CD4-positive, alpha-beta T cell treated with Interleukin-21 for 1 hour (primary cell): ENCODE measurements around the gene TSC2.
"Not testable (repeated sequence)": the region's sequence is repeated elsewhere in the genome, so short reads cannot be mapped to it uniquely, and the experiment has no call there.

ENCODE experiments used
- DNase-seq: peaks from one replicate; pipeline ENCODE4 v3.0.0-alpha.2; 2020

The TSC2 gene

DNA sequence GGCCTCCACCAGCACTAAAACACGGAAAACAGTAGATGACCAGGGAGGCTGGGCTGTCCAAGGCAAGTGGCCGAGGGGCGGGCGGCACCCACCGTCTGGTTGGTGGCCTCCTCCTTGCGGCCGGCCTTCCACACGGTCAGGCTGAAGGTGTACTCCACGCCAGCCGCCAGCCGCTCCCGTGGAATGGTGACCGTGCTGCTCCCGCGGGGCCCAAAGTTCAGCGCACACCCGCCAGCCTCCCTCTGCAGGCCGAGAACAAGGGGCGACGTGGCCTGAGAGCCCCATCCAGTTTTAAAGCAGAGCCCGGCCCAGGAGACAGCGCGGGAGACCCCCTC lies 60.0 kb downstream of the TSC2 start:
- DNase-seq: not testable (repeated sequence)

DNA sequence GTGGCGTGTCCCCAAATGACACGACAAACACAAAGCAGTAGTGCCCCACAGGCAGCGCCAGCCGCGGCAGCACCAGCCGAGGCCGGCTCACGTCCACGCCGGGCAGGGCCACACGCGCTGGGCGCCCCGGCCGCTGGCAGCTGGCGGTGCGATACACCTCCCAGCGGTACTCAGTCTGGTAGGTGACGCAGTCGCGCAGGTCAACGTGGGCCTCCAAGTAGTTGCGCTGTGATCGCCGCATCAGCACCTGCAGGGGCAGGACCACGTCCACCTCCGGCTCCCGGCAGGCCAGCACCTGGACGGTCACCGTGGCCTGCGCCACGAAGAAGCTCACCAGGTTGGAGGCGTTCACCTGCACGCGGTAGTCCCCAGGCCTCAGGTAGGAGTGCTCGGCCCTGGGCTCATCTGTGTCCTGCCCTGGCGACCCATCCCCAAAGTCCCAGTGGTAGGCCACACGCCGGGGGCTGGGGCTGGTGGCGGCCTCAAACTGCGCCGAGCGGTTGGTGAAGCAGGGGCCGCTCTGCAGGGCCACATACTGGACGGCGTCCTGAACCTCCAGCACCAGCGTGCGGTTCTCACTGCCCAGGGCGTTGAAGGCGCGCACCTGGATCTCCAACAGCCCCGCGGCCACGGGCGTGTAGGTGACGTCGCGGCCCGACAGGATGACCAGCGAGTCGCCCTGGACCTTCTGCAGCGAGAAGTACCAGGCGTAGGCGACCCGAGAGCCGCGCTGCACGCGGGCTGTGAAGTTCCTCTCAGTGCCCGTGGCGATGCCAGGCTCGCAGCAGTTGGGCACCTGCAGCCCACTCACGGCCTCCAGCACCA lies 60.9 kb downstream of the TSC2 start:
- not testable (repeated sequence) for DNase-seq

DNA sequence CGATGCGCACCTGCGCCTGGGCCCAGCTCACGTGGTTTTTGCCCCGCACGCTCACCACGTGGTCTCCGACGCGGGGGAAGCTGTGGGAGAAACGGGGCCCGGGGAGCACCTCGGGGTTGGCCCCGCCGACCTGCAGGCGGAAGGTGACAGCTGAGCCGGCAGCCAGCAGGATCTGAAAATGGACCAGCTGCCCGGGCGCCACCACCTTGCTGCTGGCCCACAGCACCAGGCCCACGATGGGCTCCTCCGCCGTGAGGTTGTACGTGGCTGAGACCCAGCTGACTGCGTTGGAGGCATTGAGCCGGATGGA lies 61.4 kb downstream of the TSC2 start:
- not testable (repeated sequence) for DNase-seq

DNA sequence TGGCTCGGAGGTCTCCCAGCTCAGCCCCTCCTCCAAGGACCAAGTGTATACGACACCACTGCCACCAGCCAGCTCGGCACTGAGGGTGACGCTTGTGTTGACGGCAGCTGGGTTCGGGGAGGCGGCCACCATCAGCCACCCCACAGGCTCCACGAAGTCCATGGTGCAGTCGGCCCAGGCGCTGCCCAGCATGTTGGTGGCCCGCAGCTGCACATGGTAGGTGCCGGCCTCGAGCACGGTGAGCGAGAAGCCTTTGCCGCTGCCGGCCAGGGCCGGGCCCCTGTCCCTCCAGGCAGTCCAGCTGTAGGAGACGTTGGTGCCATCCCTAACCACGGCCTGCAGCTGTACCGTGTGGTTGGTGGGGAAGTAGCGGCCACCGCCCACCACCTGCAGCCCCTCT lies 62.1 kb downstream of the TSC2 start:
- not testable (repeated sequence) for DNase-seq

DNA sequence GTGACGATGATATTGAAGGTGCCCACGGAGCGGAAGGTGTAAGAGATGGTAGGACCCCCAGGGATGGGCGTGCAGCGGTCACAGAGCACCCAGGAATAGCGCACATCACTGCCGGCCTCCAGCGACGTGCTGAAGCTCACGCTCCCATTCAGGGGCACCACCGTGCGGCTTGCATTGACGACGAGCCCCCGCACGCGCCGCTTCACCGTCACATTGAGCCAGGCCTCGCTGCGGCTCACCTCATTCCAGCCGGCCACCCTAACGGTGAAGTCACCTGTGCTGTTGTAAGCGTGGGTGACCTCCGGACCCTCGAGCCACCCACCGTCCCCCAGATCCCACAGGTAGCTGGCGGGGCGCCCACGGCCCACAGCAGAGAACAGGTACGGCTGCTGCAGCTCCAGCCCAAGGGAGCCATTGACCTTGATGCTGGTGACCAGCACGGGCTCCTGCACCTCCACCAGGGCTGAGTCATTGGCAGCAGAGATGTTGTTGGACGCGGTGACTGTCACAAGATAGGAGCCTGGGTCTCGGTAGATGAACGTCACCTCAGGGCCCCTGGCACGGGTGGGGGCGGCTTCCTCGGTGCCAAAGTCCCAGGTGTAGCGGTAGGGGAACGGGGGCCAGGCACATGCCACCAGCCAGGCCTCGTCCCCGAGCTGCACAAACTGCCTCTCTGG lies 62.7 kb downstream of the TSC2 start:
- not testable (repeated sequence) for DNase-seq

DNA sequence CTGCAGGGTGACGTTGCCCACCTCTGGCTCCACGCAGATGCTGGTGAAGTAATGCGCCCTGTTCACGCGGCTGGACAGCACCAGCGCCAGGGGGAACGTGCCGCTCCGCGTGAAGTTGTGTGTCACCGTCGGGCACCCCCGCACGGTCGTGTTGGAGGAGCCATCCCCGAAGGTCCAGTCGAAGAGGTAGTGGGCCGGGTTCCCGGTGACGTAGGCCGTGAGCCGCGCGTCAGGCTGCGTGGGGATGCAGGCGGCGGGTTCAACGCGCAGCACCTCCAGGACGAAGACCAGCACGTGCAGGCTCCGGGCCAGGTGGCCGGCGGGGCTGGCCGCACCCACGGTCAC lies 63.2 kb downstream of the TSC2 start:
- DNase-seq: not testable (repeated sequence)

DNA sequence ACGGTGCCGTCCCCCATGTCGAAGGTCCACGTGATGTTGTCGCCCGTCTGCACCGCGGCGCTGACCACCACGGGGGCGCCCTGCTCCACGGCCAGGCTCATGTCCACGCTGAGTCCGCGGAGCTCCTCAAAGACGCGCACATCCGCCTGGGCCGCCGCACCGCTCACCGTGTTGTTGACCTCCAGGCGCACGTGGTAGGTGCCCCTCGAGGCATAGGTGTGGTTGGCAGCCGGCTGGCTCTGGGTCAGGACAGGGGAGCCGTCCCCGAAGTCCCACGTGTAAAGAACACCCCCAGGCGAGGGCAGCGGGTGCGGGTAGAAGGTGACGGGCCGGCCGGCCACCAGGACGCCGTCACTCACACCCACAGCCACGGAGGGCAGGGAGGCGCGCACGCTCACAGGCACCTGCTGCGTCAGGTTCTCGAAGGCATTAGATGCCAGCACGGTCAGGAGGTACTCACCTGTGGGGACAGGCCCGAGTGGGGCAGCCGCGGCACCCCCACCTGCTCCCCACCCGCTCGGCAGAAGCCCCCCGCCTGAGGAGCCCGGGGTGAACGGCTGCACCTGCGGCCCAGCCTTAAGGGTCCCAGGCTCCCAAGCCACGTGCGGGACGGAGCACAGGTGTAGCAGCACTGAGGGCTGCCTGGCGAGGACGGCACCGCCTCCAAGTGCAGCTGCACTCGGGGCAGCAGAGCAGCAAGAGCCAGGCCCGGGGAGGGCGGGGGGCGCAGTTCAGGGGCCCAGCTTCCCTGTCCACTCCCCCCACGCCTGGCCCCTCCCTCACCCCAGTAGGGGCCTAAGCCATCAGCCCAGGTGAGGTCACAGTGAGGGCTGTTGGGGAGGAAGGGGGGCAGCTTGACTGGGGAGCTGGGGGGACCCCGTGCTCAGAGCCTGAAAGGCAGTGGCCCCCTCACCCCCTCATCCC lies 63.9 kb downstream of the TSC2 start:
- DNase-seq: not testable (repeated sequence)

DNA sequence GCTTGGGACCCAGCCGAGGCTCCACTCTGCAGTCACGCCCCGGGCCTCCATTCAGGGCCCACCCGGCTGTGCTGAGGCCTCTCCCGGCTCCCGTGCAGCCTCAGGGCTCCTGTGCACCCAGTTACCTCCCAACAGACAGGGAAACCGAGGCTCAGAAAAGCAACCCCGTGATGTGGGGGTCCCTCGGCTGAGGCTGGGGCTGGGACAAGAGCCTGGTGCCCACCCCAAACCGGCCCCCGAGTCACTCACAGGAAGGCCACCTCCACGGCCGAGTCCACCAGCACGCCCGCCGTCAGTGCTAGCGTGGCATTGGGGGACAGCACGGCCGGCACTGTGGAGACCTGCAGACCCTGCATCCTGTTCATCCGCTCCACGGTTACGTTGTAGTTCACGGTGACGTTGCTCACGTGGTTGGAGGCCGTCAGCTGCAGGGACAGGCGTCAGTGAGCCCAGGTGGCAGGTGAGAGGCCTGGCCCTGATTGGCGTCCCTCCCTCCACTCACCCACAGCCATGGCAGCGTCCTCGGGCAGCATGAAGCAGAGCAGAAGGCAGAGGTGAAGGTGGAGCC lies 64.8 kb downstream of the TSC2 start:
- not testable (repeated sequence) for DNase-seq

DNA sequence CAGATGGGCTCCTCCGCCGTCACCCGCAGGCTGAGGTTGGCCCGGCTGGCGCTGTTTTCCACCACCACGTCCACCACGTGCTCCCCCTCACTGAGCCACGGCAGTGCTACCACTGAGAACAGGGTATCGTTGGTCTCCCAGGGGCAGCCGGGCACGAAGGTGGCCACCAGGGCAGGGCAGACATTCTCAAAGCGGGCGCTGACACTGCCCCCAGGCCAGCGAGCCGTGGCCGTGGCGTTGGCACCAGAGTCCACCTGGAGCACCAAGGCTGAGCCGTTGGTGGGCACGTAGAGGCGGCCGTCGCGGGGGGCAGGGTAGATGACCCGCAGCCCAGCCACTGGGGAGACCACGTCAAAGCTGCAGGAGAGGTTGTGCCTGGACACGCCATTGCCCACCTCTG lies 66.4 kb downstream of the TSC2 start:
- not testable (repeated sequence) for DNase-seq

DNA sequence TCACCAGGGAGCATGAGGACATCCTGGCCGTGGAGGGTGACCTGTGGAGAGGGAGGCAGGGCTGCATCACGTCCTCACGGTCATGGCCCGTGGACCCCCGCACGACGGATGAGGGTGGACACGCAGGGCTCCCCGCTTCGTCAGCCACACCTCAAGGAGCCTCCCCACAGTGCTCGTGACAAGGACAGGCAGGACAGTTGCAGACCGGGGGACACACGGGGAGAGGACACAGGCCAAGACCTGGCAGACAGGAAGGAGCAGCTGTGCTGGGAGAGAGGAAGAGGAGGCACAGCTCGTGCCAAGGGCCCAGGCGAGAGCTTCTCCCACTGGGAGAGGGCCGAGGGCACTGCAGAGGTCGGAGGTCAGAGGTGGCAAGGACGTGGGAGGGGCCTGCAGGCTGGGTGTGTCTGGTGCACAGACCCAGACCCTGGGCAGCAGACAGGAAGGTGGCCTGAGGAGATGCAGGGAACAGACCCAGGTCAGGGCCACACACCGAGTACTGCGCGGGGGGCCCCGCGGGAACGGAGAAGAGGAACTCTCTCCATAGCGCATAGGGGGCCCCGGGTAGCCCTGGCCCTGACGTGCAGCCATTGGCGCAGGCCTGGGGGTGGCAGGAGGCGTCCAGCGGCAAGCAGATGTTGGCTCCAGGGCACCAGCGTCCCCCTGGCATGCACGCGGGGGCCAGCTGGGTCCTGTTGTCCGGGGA lies 67.3 kb downstream of the TSC2 start:
- not testable (repeated sequence) for DNase-seq

DNA sequence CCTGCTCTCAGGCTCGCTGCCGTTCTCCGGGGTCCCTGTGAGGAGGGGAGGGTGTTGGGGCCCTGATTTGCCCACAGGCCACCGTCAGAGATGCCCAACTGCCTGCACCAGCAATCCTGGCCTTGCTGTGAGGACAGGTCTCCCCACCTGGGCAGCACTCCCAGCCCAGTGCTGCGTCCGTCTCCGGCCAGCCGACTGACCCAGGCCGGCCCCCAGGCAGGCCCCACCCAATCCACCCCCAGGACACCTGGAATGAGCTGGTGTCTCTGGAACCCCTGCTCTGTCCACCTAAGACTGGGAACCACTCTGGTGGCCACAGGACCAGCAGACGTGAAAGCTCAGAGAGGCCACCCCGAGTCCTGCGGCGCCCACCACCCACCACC lies 67.8 kb downstream of the TSC2 start:
- DNase-seq: no peak

DNA sequence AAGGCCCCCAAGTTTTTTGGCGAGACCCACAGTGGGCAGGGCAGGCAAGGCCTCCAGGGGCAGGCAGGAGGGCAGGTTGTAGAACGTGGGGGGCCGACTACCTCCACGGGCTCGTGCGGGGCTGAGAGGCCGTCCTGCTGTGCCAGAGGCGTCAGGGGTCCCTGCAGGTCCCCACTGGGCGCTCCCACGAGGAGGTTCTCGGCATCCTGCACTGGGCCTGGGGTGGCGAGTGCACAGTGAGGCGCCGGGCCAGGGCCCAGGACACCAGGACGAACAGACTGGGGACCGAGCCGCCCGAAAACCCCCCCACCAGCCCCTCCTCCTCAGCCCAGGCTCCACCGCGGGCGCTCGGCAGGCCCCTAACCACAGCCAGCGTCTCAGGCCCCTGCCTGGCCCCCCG lies 68.6 kb downstream of the TSC2 start:
- not testable (repeated sequence) for DNase-seq

DNA sequence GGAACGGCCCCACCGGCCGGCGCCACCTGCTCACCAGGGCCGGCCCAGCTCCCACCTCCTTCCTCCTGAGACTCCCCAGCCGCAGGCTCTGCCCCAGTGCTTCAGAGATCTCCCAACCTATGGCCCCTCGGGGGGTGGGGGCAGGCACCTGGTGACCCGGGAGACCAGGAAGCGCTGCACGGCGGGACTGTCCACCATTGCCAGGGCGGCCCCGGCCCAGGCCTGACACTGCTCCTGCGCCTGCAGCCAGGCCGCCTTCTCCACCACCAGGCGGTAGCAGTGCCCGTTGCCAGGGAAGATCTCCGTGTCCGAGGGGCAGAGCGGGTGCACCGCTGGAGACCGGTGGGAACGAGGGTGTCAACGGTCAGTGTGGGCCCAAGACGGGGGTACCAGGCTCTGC lies 69.6 kb downstream of the TSC2 start:
- not testable (repeated sequence) for DNase-seq

DNA sequence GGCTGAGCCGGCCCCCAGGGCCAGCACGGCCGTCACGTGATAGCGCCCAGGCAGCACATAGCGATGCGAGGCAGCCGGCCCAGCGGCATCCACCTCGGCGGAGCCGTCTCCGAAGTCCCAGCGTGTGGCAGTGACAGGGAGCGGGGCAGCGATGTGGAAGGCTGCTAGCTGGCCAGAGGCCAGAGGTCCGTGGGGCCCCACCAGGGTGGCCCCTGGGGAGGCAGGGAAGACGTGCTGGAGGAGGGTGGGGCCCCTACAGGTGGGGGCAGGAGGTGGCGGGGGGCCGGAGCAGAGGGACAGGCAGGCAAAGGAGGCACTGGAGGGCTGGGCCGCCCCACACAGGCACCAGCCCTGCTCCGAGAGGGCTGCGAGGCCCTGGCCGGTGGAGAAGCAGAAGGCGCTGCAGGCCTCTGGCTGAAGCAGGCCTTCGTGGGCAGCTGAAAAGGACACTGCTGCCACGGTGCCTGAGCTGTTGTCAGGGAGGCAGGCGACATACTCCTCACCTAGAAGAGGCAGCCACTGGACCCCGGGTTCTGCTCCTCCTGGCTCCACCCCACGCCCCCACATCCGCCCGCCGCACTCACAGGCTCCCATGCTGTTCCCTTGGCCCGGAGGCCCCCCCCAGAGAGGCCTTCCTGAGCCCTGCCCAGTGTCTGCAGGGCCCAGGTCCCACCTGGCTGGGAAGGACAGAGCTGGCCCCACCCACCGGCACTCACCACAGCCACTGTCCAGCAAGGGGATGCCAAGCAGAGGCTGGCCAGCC lies 70.4 kb downstream of the TSC2 start:
- not testable (repeated sequence) for DNase-seq

DNA sequence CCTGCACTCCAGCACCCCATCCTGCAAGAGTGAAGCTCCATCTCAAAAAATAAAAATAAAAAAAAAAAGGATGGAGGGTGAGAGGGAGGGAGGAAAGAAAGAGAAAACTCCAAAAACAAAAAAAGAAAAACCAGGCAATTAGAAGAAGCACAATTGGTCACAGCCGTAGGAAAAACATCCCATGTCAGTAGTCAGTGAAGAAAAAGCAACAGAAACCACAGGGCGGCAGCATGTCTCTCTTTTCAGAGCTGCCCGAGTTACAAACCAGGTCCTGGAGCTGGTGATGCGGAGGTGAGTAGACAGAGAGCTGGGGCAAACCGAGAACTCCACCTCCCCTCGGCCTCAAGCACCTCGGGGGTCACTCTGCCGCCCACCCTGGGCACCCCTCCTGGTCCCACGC lies 73.5 kb downstream of the TSC2 start:
- peak; percentile 50 for DNase-seq

DNA sequence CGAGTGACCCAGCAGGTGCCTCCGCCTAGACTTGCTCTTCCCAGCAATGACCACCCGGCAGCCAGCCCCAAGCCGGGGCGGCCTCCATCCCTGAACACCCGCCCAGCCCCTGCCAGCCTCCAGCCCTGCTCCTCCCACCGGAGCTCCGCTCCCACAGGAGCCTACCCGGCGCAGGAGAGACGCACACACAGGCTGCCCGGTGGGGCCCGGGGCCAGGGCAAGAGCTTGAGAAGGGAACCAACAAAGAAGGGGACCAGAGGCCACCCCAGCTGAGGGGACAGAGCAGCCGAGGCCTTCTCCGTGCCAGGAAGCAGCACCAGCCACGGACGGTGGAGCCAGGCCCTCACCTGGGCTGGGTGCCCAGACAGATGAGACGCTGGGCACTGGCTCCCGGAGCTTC lies 74.1 kb downstream of the TSC2 start:
- no peak for DNase-seq

DNA sequence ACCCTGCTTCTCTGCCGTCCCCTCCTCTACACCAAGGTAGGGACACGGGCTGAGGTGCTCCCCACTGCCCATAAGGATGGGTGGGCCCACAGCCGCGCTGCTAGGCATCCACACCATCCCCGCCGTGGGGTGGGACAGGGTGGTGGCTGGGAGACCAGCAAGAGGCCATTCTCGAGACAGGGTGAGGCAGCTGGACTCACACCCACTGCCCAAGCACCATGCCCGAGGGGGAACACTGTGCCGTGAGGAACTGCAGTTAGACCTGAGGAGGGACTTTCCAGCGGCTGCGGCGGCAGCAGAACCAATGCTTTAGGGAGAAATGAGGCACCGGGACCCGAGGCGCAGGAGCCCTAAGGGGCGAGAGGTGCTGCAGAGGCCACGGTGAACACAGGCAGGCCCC lies 74.6 kb downstream of the TSC2 start:
- DNase-seq: no peak

DNA sequence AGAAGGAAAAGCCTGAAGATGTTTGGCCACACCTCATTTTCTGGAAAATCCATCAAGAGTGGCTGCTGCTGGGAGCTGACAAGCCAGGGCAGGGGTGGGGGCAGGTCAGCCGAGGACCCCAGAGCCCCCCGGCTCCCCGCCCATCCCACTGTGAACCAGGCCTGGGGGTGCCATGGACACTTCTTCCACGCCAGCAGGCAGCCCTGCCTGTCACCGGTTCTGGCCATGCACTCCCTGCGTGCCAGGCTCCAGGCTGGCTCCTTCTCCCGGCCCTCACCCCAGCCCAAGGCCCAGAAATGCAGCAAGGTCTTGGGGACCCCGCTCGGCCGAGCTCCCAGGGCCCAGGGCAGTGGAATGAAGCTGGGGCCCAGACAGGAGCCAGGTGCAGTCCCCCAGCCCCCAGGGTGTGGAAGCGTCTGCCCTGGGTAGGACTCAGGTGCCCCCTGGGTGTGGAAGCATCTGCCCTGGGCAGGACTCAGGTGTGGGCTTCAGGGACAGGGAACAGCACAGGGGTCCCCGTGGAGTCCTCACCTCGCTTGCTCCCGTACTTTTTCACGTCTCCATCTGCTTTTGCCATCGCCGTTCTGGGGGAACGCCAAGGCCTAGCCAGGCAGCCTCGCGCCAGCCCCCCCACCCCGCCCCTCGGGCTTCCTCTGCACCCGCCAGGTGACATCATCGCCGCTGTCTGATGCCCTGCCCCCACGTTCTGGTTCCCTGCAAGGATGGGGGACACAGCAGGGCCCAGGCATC lies 75.3 kb downstream of the TSC2 start:
- DNase-seq: not testable (repeated sequence)

DNA sequence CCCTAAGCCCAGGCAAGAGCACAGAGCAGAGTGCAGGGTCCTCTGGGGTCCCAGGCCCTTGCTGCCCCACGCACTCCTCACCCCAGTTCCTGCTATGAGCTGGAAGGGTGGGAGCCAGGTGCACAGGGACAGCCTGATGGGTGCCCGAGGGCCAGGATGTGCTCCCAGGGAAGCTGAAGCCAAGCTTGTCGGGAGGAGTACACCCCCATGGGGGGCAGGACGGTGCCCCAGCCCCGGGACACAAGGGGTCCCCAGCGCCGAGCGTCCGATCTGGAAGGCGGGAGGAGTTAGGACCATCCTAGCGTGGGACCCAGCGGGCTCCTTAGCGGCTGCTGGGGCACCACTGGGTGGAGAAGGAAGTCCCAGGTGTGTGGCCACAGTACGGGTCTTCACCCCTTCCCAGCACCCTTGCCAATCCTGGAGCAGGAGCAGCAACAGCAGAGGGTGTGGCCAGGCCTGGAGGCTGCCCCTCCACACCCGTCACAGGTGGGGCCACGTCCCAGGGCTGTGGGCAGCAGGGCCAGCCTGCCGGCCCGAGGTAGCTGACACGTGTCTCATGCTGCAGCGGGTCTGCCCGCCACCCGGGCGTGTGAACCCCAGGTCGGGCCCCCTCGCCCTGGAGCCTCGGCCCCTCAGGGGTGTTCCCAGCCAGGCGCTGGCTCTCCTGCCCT lies 76.1 kb downstream of the TSC2 start:
- not testable (repeated sequence) for DNase-seq

DNA sequence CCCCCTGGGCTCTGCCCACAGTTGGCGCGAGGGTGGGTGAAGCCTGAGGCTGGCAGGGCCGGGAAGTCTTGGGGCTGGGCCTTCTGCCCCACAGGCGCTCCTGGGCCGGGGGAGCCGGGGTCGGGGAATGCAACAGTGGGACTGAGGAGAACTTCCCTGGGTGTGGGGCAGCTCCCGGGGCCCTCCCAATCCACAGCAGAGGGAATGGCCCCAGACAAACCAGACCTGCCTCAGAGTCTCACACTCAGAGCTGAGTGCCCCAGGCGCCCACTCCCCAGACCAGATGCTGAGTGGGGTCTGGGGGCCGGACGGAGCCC lies 76.5 kb downstream of the TSC2 start:
- DNase-seq: not testable (repeated sequence)
